Kidney (tissue), 14 donors: ENCODE data around the gene GPC3. TPM values are rescaled to one million over a fixed set of nuclear protein-coding genes. Genes with fewer than 3 reads are reported as not detected.
A peak's percentile ranks its signal among the peaks of the same experiment; 100 is the strongest.

Source experiments
- DNase-seq, 5 donors: peaks; one replicate each; pipeline ENCODE4 v3.0.0-alpha.2; 2013 to 2020
- FAIRE-seq: peaks from 2 replicates; lab custom pipeline; 2012; peaks lifted over from hg19 to GRCh38; lab: Jason Lieb, UNC
- H3K27ac ChIP-seq, 2 donors: one replicate each; pipeline ENCODE4 v1.7.0; 2013; ENCODE audit warnings: low read depth in 2 of 2, low read length in 2 of 2, inconsistent platforms in 1 of 2
- H3K27me3 ChIP-seq: one replicate; pipeline ENCODE4 v1.7.1; 2013; ENCODE audit warnings: low read length, inconsistent platforms; ENCODE audit not compliant: control insufficient read depth, insufficient read depth
- H3K36me3 ChIP-seq, 3 donors: one replicate each; pipeline versions ENCODE4 v1.7.0 to v1.7.1; 2013; ENCODE audit warnings: low read length in 3 of 3, control low read depth in 1 of 3, inconsistent platforms in 1 of 3; ENCODE audit not compliant: insufficient read depth in 3 of 3, control insufficient read depth in 2 of 3
- H3K4me1 ChIP-seq, 3 donors: one replicate each; pipeline versions ENCODE4 v1.7.0 to v1.7.1; 2013; ENCODE audit warnings: low read length in 3 of 3, inconsistent platforms in 1 of 3, low read depth in 1 of 3; ENCODE audit not compliant: control insufficient read depth in 2 of 3, insufficient read depth in 2 of 3
- H3K4me3 ChIP-seq, 3 donors: one replicate each; pipeline versions ENCODE4 v1.7.0 to v1.8.1; 2013; ENCODE audit warnings: low read length in 3 of 3, control low read depth in 1 of 3, inconsistent platforms in 1 of 3
- H3K9ac ChIP-seq, 3 donors: one replicate each; pipeline versions ENCODE4 v1.7.0 to v1.7.1; 2013; ENCODE audit warnings: low read length in 3 of 3, control low read depth in 1 of 3, inconsistent platforms in 1 of 3
- H3K9me3 ChIP-seq, 3 donors: one replicate each; pipeline versions ENCODE4 v1.7.0 to v1.7.1; 2013; ENCODE audit warnings: low read length in 3 of 3, control low read depth in 1 of 3, inconsistent platforms in 1 of 3; ENCODE audit not compliant: control insufficient read depth in 2 of 3, insufficient read depth in 1 of 3
- intact Hi-C: fragments of 100-400 bp; cut with DNase I; formaldehyde crosslinking; loops from one replicate; pipeline ENCODE4 v1.11.1; 2022
- polyA plus RNA-seq: library from polyadenylated mRNA; stranded (reverse); fragments of 350-450 nt; fragmentation: Illumina TruSeq; extraction: RNeasy Lipid Tissue Mini Kit (QIAGEN cat#74804); gene quantifications from one replicate; pipeline ENCODE4 v1.2.3, GENCODE V29; 2014; ENCODE audit warnings: low read depth, low replicate concordance; ENCODE audit not compliant: insufficient read depth
- total RNA-seq: library from RNA; stranded (reverse); fragmentation: NEBNext Ultra II Directional; extraction: Animal tissue kit (Norgen Biotek cat#: 25700); gene quantifications from one replicate; pipeline ENCODE4 v1.2.1, GENCODE V29; 2021
- TF ChIP-seq, protein P1 (sequence below): IDR thresholded peaks from 3 replicates; pipeline ENCODE4 v1.5.1; 2012; ENCODE audit warnings: mild to moderate bottlenecking, moderate library complexity, borderline replicate concordance; ENCODE audit not compliant: insufficient read depth; ENCODE audit errors: extremely low read depth
- donor health status: control.
- donor health status: control.
- donor health status: control.
- donor health status: control.
- donor health status: control.
- donor health status: DM: yes; HTN: yes; CAD: no.
- donor health status: Normal renal cell carcinoma (clear cell type).

GPC3 gene
- total and polyA plus RNA-seq, 2 donors from 2014 or later = 43.0 to 52.5 TPM

DNA sequence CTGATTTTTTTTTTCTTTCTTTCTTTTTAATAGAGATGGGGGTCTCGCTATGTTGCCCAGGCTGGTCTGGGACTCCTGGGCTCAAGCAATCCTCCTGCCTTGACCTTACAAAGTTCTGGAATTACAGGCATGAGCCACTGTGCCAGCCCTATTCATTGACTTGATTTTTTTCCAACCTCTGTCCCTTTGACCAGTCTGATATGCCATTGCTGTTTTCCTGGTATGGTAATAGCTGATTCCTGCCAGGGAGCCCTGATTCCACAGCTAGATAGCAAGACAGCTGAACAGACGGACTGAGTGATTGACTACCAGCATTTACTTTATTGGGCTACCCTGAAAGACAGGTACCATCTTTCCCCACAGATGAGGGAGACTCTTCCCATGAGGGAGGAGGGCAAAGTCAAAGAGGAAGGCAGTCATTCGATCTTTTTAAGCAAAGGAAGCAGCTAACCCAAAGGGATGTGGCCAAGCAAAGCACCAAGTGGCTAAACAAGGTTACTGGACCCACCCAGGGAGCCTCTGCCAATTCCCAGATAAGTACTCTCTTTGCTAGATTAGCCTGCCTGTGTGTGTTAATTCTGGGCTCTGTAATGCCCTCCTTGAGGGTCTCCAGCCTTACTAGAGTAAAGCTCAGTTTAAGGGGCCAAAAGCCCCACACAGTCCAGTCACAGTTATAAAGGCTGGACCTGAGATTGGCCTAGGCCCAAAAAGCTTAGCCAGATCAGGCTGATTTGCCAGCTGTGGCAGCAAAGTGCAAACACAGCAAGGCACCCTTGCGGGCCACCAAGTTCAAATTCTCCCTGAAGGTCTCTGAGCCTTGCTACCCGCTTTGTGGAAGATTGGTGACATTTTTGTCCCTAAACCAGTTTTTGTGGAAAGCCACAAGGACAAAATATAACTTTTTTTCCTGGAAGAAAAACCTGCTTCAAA, 377.7 kb downstream of the GPC3 start:
- Histone ChIP-seq H3K4me1 (peaks cover 0 to 9% (median 9%) of the 10 kb centered on the region in 3 donors), H3K36me3 (no peaks in the 10 kb centered on the region), H3K27me3 (no peaks in the 10 kb centered on the region), H3K9me3 (no peaks in the 10 kb centered on the region), H3K9ac (no peak overlapping the region), H3K4me3 (no peak overlapping the region), H3K27ac (peak overlapping the region; percentile 3 to 47)
- FAIRE-seq (no peak), DNase-seq (no peak)
- TF ChIP-seq, protein P1, sequence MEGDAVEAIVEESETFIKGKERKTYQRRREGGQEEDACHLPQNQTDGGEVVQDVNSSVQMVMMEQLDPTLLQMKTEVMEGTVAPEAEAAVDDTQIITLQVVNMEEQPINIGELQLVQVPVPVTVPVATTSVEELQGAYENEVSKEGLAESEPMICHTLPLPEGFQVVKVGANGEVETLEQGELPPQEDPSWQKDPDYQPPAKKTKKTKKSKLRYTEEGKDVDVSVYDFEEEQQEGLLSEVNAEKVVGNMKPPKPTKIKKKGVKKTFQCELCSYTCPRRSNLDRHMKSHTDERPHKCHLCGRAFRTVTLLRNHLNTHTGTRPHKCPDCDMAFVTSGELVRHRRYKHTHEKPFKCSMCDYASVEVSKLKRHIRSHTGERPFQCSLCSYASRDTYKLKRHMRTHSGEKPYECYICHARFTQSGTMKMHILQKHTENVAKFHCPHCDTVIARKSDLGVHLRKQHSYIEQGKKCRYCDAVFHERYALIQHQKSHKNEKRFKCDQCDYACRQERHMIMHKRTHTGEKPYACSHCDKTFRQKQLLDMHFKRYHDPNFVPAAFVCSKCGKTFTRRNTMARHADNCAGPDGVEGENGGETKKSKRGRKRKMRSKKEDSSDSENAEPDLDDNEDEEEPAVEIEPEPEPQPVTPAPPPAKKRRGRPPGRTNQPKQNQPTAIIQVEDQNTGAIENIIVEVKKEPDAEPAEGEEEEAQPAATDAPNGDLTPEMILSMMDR = no peak
- intact Hi-C loops = no loop called here

DNA sequence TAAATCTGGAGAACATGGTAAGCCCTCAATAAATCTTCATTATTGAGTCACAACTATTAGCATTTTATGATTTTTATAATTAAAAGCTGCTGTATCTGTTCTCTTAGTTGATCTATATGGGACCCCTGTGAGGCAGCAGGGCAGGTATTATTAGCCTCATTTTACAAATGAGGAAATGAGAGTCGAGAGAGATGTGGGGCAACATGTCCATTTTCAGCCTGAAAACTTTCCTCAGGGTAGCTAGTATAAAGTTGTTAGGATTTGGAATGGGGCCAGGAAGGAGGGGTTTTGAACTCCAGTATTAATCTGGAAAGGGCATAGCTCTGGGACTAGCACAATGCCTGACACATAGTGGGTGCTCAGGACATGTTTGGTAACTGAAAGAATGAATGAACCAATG, 378.4 kb downstream of the GPC3 start:
- Histone ChIP-seq H3K4me3 (no peak overlapping the region), H3K9ac (no peak overlapping the region), H3K9me3 (no peaks in the 10 kb centered on the region), H3K27me3 (no peaks in the 10 kb centered on the region), H3K27ac (no peak overlapping the region), H3K4me1 (peaks cover 0 to 9% (median 9%) of the 10 kb centered on the region in 3 donors), H3K36me3 (no peaks in the 10 kb centered on the region)
- TF ChIP-seq, protein P1 = no peak
- FAIRE-seq = no peak
- no peak for DNase-seq
- intact Hi-C loops = no loop called here

DNA sequence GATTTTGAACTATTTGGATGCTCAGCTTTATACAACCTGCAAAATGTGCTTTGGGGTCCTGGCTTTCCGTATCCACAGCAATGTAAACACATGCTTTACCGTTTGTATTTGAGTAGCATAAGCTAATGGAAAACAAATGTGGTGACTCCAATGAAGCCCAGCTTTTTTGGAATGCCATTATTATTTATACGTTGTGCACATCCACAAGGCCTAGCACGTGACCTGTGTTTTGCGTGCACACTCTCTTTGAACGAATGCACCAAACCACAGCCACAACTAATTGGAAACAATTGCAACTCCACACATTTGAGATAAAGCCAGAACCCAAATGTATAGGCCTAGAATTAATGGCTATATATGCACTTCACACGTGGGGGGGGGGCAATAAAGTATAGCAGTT, 380.6 kb downstream of the GPC3 start:
- Histone ChIP-seq H3K36me3 (no peaks in the 10 kb centered on the region), H3K9me3 (no peaks in the 10 kb centered on the region), H3K9ac (no peak overlapping the region), H3K27ac (no peak overlapping the region), H3K4me1 (peaks cover 0 to 13% (median 9%) of the 10 kb centered on the region in 3 donors), H3K4me3 (no peak overlapping the region), H3K27me3 (no peaks in the 10 kb centered on the region)
- DNase-seq (no peak), FAIRE-seq (no peak)
- intact Hi-C loops = no loop called here
- TF ChIP-seq, protein P1 = no peak
